ENCODE measurements around the gene ZNF324. TPM values are rescaled to one million over a fixed set of nuclear protein-coding genes. Genes with fewer than 3 reads are reported as not detected.
A peak's percentile ranks its signal among the peaks of the same experiment; 100 is the strongest.
"Not testable (repeated sequence)": the region's sequence is repeated elsewhere in the genome, so short reads cannot be mapped to it uniquely, and the experiment has no call there.

ZNF324 gene
- total RNA-seq, 1 donor from 2014 or later = 5.3 TPM

DNA sequence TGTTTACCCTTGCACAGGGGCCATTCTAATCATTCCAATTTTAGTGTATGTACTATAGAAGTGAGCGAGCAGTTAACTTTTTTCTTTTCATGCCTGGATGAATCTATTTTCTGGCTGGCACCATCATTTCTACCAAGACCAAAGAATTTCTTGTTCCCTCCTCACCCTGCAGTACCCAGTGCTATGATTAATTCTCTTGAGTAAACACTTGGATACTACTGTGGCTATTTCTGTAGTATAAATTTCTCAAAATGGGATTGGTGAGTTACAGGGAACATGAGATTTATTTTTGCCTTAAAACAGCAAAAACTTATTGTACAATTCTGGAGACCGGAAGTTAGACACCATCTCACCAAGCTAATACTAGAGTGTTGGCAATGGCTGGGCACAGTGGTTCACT, 16.9 kb downstream of the ZNF324 start:
- no peak overlapping the region for H3K4me3 ChIP-seq
- no peak for DNase-seq
- H3K36me3 ChIP-seq = peaks cover 20% of the 10 kb centered on the region
- TF ChIP-seq, protein P1, sequence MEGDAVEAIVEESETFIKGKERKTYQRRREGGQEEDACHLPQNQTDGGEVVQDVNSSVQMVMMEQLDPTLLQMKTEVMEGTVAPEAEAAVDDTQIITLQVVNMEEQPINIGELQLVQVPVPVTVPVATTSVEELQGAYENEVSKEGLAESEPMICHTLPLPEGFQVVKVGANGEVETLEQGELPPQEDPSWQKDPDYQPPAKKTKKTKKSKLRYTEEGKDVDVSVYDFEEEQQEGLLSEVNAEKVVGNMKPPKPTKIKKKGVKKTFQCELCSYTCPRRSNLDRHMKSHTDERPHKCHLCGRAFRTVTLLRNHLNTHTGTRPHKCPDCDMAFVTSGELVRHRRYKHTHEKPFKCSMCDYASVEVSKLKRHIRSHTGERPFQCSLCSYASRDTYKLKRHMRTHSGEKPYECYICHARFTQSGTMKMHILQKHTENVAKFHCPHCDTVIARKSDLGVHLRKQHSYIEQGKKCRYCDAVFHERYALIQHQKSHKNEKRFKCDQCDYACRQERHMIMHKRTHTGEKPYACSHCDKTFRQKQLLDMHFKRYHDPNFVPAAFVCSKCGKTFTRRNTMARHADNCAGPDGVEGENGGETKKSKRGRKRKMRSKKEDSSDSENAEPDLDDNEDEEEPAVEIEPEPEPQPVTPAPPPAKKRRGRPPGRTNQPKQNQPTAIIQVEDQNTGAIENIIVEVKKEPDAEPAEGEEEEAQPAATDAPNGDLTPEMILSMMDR (IDR thresholded peaks at IDR 0.05; ENCODE audit: borderline replicate concordance) = no peak
- H3K27ac ChIP-seq (replicated peaks) = no peak overlapping the region
- H3K9me3 ChIP-seq (replicated peaks) = no peaks in the 10 kb centered on the region
- no peaks in the 10 kb centered on the region for H3K27me3 ChIP-seq (ENCODE audit: low read depth)
- intact Hi-C loops (cut with micrococcal nuclease) = no loop called here
- H3K4me1 ChIP-seq = no peaks in the 10 kb centered on the region

DNA sequence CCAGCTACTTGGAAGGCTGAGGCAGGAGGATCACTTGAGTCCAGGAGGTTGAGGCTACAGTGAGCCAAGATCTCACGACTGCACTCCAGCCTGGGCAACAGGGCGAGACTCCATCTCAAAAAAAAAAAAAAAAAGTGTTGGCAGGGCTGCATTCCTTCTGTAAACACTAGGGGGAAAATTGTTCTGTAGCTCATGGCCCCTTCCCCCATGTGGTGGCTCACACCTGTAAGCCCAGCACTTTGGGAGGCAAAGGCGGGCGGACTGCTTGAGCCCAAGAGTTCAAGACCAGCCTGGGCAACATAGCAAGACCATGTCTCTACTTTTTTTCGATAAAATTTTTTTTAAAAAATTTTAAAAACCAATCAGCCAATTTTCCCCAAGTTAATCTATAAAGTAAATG, 17.5 kb downstream of the ZNF324 start:
- H3K4me1 ChIP-seq; H3K4me3 ChIP-seq; H3K27me3 ChIP-seq (ENCODE audit: low read depth); intact Hi-C loops (cut with micrococcal nuclease); DNase-seq; H3K9me3 ChIP-seq (replicated peaks); H3K27ac ChIP-seq (replicated peaks): not testable (repeated sequence)
- H3K36me3 ChIP-seq = peaks cover 17% of the 10 kb centered on the region

DNA sequence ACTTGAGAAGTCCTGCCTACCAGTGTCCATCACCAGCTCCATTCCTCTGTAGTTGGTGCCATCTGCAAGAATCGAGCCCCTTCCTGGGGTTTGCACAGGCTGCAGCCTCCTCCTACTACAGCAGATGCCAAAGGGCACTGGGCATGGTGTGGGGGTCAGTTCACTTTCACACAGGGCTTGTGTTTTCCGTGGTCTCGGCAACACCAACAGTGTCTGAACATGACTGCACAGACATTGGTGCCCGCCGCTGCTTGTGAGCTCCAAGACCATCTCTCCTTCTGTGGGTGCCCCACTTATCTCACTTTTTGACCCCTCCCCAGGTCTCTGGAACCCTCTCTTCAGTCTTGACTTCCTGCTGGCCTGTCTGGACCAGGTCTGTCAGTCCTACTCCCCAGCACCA, 24.5 kb downstream of the ZNF324 start:
- H3K27me3 ChIP-seq (ENCODE audit: low read depth) = no peaks in the 10 kb centered on the region
- no peak overlapping the region for H3K27ac ChIP-seq (replicated peaks)
- no peak for DNase-seq
- H3K4me3 ChIP-seq = no peak overlapping the region
- no peaks in the 10 kb centered on the region for H3K4me1 ChIP-seq
- intact Hi-C loops (cut with micrococcal nuclease) = no loop called here
- TF ChIP-seq, protein P1 (IDR thresholded peaks at IDR 0.05; ENCODE audit: borderline replicate concordance) = no peak
- H3K9me3 ChIP-seq (replicated peaks) = no peaks in the 10 kb centered on the region
- H3K36me3 ChIP-seq = no peaks in the 10 kb centered on the region

DNA sequence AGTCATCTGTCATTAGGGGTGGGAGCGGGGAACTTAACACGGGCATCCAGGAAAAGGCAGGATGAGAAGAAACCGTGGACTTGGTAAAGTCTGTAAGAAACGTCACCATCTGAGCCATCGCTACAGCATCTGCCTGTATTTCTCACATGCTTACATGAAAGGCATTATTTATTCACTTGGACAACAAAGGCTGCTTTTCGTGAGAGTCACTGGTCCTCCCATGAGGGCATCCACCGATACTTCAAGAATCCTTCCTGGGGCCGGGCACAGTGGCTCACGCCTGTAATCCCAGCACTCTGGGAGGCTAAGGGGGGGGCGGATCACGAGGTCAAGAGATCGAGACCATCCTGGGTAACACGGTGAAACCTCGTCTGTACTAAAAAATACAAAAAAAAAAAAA, 25.4 kb downstream of the ZNF324 start:
- Histone ChIP-seq H3K4me1 (no peaks in the 10 kb centered on the region), H3K9me3 (replicated peaks) (no peaks in the 10 kb centered on the region), H3K27me3 (ENCODE audit: low read depth) (no peaks in the 10 kb centered on the region), H3K27ac (replicated peaks) (no peak overlapping the region), H3K4me3 (no peak overlapping the region), H3K36me3 (no peaks in the 10 kb centered on the region)
- intact Hi-C loops (cut with micrococcal nuclease) = no loop called here
- DNase-seq = no peak
- TF ChIP-seq, protein P1 (IDR thresholded peaks at IDR 0.05; ENCODE audit: borderline replicate concordance) = no peak

DNA sequence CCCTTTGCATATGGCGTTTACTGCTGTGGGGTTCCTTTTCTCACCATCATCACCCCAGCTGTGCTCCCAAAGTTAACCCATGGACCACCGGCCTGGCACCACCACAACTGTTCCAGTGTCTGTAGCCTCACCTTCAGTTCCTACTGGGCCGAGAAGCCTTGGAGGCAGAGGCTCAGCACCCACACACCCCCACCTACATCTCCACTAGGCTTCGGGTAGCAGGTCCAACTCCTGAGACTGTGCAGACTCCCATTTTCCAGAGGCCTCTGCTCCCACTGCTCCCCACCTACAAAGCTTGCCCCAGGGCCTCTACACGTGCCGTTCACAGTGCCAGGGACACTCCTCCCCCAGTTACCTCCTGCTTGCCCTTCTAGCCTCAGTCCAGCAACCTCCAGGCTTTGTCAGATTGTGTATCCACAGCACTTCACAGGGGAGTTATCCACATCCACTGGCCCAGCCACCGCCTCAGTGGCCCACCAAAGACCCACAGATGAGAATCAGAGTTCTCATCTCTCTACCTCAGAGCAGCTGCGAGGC, 30.8 kb downstream of the ZNF324 start:
- H3K27ac ChIP-seq (replicated peaks) = no peak overlapping the region
- H3K4me3 ChIP-seq = no peak overlapping the region
- no peaks in the 10 kb centered on the region for H3K9me3 ChIP-seq (replicated peaks)
- no peaks in the 10 kb centered on the region for H3K36me3 ChIP-seq
- DNase-seq = no peak
- H3K27me3 ChIP-seq (ENCODE audit: low read depth) = no peaks in the 10 kb centered on the region
- intact Hi-C loops (cut with micrococcal nuclease) = no loop called here
- TF ChIP-seq, protein P1 (IDR thresholded peaks at IDR 0.05; ENCODE audit: borderline replicate concordance) = no peak
- peaks cover 26% of the 10 kb centered on the region for H3K4me1 ChIP-seq

DNA sequence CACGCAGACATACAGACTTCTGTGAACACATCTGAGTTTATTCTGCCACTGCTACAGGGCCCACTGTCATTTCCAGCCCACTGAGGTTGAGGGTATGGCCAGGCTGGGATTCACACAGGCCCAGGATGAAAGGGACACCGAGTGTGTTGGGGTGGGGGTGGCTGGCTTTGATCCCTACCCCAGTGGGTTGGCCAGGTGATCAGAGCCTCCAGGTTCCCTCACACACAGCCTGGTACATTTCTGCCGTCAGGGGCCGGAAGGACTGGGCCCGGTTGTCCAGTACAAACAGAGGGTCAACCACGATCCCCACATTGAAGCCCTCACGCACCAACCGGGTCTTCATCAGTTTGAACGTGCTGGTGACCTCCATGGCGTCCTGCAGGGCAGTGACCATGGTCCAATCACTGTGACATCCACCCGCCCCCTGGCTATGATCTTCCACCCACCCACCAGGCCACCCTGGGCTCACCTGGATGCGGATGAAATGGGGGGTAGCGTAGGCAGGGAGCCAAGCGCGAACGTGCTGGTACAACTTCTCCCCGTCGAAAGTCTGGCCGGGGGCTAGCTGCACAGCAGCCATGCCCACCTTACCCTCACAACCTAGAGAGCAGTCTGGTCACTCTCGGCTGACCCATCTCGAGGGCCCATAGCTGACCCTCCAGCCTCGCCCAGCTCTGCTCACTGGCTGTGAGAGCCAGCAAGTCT, 31.6 kb downstream of the ZNF324 start:
- DNase-seq = peak; percentile 37
- intact Hi-C loops (cut with micrococcal nuclease) = no loop called here

More for the DNA sequence above, 31.6 kb downstream of the ZNF324 start:
- Histone ChIP-seq H3K27ac (replicated peaks) (peak overlapping the region; percentile 82), H3K4me1 (peaks cover 26% of the 10 kb centered on the region), H3K27me3 (ENCODE audit: low read depth) (no peaks in the 10 kb centered on the region), H3K9me3 (replicated peaks) (no peaks in the 10 kb centered on the region), H3K36me3 (no peaks in the 10 kb centered on the region), H3K4me3 (peak overlapping the region; percentile 70)
- TF ChIP-seq, protein P1 (IDR thresholded peaks at IDR 0.05; ENCODE audit: borderline replicate concordance) = no peak
